ENCODE data around the gene SLC39A6.
"Not testable (repeated sequence)": the region's sequence is repeated elsewhere in the genome, so short reads cannot be mapped to it uniquely, and the experiment has no call there.

Gene SLC39A6

GRCh38 chr18:36099311-36099710 lies 29.8 kb downstream of the SLC39A6 start:
- no peak overlapping the region for H3K4me3 ChIP-seq (ENCODE audit: low read length)
- TF ChIP-seq ZNF274 (IDR thresholded peaks at IDR 0.05; ENCODE audit: low read depth, low read length) = no peak

GRCh38 chr18:36096955-36097354 lies 32.2 kb downstream of the SLC39A6 start:
- H3K4me3 ChIP-seq (ENCODE audit: low read length) = no peak overlapping the region
- TF ChIP-seq ZNF274 (IDR thresholded peaks at IDR 0.05; ENCODE audit: low read depth, low read length) = no peak

- no peak overlapping the region for H3K4me3 ChIP-seq (ENCODE audit: low read length)
- no peak for TF ChIP-seq ZNF274 (IDR thresholded peaks at IDR 0.05; ENCODE audit: low read depth, low read length)
Observed at GRCh38 chr18:36095936-36096519, 33.1 kb downstream of the SLC39A6 start.

- TF ChIP-seq ZNF274 (IDR thresholded peaks at IDR 0.05; ENCODE audit: low read depth, low read length) = no peak
- no peak overlapping the region for H3K4me3 ChIP-seq (ENCODE audit: low read length)
Observed at GRCh38 chr18:36094431-36094830, 34.7 kb downstream of the SLC39A6 start.

GRCh38 chr18:36092116-36092515 lies 37.0 kb downstream of the SLC39A6 start:
- H3K4me3 ChIP-seq (ENCODE audit: low read length) = not testable (repeated sequence)

GRCh38 chr18:36089001-36089400 lies 40.1 kb downstream of the SLC39A6 start:
- TF ChIP-seq ZNF274 (IDR thresholded peaks at IDR 0.05; ENCODE audit: low read depth, low read length) = no peak
- H3K4me3 ChIP-seq (ENCODE audit: low read length) = no peak overlapping the region

- no peak for TF ChIP-seq ZNF274 (IDR thresholded peaks at IDR 0.05; ENCODE audit: low read depth, low read length)
- no peak overlapping the region for H3K4me3 ChIP-seq (ENCODE audit: low read length)
Observed at GRCh38 chr18:36088256-36088655, 40.9 kb downstream of the SLC39A6 start.

GRCh38 chr18:36086186-36086585 lies 43.0 kb downstream of the SLC39A6 start:
- TF ChIP-seq ZNF274 (IDR thresholded peaks at IDR 0.05; ENCODE audit: low read depth, low read length) = no peak
- no peak overlapping the region for H3K4me3 ChIP-seq (ENCODE audit: low read length)

GRCh38 chr18:36085195-36085594 lies 43.9 kb downstream of the SLC39A6 start:
- no peak overlapping the region for H3K4me3 ChIP-seq (ENCODE audit: low read length)
- no peak for TF ChIP-seq ZNF274 (IDR thresholded peaks at IDR 0.05; ENCODE audit: low read depth, low read length)

GRCh38 chr18:36083729-36084128 lies 45.4 kb downstream of the SLC39A6 start:
- no peak for TF ChIP-seq ZNF274 (IDR thresholded peaks at IDR 0.05; ENCODE audit: low read depth, low read length)
- no peak overlapping the region for H3K4me3 ChIP-seq (ENCODE audit: low read length)

- not testable (repeated sequence) for H3K4me3 ChIP-seq (ENCODE audit: low read length)
Observed at GRCh38 chr18:36081118-36081517, 48.0 kb downstream of the SLC39A6 start.

- no peak overlapping the region for H3K4me3 ChIP-seq (ENCODE audit: low read length)
- TF ChIP-seq ZNF274 (IDR thresholded peaks at IDR 0.05; ENCODE audit: low read depth, low read length) = no peak
Observed at GRCh38 chr18:36078751-36079529, 50.2 kb downstream of the SLC39A6 start.

- not testable (repeated sequence) for H3K4me3 ChIP-seq (ENCODE audit: low read length)
Observed at GRCh38 chr18:36077764-36078163, 51.4 kb downstream of the SLC39A6 start.

- no peak for TF ChIP-seq ZNF274 (IDR thresholded peaks at IDR 0.05; ENCODE audit: low read depth, low read length)
- no peak overlapping the region for H3K4me3 ChIP-seq (ENCODE audit: low read length)
Observed at GRCh38 chr18:36075862-36076587, 53.1 kb downstream of the SLC39A6 start.

- TF ChIP-seq ZNF274 (IDR thresholded peaks at IDR 0.05; ENCODE audit: low read depth, low read length) = no peak
- no peak overlapping the region for H3K4me3 ChIP-seq (ENCODE audit: low read length)
Observed at GRCh38 chr18:36074435-36074834, 54.7 kb downstream of the SLC39A6 start.
